ENCODE measurements around the gene PRPF38A.

The PRPF38A gene

DNA sequence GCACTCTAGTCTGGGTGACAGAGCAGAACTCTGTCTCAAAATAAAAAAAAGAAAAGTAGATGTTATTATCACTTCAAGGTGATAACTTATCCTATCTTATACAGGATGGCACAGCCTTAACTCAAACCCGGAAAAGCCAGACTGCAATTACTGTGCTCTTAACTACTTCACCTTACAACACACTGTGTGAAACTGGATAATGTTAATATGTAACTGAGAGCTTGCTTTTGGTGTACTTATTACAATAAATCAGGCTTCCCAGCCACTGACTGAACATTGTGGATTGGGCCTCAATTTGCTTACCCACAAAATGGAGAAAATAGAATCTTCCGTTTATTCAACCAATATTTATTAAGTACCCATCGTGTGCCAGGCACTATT lies 1.6 kb upstream of the PRPF38A start:
- DNase-seq = no peak

DNA sequence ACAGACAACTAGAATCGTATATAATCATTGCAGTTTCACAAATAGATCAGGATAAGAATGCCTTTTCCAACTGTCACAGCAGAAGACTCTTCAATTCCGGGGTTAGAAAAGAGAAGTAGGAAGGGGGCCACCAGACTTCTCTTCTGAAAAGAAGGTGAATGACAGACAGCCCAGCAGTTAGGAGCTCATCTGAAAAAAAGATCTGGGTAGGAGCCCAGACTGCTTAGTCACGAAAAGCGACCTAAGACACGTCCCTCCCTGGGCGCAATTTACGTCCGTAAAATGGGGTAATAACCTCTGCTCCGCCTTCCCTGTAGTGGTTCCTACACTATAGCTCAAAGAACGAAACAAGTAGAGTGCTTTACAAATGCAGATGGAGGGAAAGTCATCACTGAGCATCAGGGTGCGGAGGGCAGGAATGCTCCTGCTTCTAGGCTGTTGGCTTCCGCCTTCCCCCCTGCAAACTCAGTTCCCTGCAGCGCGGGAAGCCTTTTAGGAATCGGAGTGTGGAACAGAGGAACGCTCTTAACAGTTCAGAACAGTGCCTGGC lies 761 bp upstream of the PRPF38A start:
- DNase-seq = peak; percentile 42 to 64

DNA sequence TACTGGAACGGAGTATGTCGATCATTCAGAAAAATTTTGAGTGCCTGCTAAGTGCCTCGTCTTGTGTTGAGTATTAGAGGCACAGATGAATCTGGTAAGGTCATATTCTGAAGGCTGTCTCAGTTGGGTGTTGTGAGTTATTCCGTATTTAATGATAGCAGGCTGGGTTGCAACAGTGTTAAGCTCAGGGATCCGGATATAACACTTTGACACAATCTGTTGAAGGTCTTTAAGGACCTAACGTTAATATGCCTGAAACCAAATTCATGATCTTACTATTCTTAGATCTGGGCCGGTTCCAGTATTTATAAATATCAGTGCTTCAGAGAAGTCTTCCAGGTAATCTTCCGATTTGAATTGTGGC lies 555 bp downstream of the PRPF38A start:
- DNase-seq = no peak

DNA sequence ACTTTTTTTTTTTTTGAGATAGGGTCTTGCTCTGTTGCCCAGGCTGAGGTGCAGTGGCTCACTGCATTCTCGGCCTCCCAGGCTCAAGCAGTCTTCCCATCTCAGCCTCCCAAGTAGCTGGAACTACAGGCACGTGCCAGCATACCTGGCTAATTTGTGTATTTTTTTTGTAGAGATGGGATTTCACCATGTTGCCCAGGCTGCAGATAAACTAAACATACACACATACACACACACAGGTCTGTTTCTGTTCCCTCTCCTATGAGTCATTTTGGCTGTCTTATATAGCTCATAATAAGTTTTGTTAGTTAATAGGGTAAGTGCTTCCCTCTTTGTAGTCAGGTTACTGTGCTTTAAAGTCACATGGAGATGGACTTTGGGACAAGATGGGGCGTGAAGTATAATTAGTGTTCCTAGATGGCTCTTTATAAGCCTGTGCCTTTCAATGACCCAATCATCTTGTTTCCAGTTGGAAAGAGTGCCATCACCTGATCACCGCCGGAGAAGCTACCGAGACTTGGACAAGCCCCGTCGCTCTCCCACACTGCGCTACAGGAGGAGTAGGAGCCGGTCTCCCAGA lies 9.1 kb downstream of the PRPF38A start:
- no peak for DNase-seq

DNA sequence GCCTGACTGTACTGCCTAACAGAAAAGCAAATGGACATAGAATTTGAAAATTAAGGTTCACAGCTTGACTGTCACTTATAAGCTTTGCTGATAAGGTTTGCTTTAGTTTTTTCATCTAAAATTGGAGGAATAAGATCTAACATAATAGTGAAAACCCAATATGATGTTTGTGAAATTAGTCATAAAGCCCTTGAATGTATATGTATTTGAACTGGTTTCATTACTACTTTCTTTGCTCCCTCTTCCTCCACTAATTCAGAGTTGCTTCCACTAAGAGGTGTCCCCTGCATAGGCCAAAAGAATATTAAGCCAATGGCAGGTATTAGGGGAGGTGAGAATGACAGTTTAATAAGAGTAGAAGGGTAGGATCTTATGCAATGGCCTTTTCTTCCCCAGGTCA lies 10.5 kb downstream of the PRPF38A start:
- no peak for DNase-seq

DNA sequence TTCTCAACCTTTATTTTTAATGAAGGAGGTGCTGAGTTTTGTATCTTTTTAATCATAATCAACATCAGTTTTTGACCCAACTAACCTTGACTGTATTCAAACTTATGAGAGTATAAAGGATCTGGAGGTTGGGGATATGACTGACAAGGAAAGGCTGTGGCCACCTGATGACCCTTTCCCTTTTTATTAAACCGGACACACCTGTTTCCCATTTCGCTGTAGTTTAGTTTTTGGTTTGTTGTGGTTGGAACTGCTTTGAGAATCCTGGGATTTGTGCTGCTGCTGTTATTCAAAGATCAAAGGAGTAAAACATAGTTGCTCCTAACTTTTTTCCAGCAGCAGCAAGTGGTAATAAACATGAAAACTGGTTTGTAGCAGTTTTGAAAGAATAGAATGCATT lies 12.4 kb downstream of the PRPF38A start:
- no peak for DNase-seq

DNA sequence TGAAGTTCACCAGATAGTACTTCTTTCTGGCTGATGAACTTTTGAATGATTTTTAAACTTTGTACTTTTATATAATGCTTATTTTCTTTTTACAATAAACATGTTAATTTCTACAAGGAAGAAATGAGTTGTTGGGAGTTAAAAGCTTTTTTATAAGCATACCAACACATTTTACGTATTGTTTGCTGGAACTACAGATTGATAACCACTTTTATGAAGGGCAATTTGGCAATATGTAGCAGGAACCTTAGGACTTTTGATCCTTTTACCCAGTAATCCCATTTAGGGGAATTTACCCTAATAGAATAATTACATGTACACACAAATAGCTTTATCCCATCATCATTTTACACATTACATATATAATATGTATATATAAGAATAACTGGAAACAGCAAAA lies 16.3 kb downstream of the PRPF38A start:
- no peak for DNase-seq

DNA sequence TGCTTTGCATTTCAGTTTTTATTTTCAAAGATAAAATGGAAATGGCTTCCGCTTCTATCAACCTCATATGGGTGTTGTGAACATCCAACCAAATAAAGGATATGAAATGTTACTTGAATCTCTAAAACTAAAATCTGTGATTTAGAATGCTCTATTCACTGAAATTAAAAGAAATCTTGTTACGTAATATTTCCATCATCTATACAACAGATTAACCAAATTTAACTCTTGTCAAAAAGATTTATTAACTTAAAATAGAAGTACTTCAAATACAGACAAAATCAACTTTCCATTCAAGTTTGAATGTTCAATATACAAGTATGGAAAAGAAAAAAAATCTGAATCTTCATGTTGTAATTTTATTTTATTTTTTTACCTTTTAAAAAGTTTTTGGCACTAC lies 18.7 kb downstream of the PRPF38A start:
- no peak for DNase-seq

DNA sequence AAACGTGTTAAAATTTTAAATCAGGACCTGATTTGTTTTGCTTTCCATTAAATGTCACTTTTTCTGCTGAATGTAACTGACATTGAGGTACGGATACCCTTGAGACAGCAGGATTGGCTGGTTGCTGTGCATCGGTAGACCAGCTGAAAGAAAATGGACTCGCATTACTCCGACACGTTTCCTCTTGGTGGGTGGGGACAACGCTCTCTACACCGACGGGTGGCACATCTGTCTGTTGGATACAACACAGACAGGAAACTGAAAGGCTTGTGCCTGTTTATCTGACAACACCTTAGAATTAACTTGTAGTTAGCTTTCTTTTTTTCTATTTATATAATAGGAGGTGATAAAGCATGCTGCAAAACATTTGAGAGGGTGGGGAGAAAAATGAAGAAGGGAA lies 19.4 kb downstream of the PRPF38A start:
- no peak for DNase-seq

DNA sequence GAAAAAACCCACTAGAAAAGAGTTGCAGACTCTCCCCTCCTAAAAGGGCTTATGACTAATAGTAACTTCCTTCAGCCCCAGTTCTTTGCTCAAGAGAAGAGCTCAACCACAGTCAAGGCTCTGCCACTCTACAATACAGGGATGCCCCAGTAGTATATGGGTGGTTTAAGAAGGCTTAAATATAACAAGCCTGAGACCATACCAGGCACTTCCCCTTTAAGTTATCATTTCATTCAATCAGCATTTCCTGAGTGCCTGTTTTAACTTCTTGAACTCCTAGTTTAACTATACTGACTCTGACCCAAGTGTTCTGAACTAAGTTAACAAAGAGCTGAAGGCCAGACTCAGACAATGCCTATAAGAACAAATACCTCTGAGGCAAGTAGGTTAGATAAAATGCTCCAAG lies 19.8 kb downstream of the PRPF38A start:
- DNase-seq = no peak

DNA sequence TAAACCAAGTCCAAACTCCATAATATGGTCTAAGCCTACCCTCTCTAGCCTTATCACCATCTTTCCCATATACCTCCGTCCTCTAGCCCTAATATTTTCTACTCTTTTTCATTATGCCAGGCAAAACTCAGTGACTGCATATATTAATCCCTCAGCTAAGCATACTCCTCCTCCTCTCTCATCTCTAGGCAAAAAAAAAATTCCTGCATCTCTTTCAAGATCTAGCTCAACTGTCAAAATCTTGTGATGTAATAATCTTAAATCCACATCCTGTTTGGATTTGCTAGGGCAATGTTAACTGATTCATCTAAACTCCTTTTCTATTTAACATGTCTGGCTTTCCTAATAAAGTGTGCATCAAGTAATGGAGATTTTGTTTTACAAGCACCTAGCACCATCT lies 20.4 kb downstream of the PRPF38A start:
- no peak for DNase-seq

DNA sequence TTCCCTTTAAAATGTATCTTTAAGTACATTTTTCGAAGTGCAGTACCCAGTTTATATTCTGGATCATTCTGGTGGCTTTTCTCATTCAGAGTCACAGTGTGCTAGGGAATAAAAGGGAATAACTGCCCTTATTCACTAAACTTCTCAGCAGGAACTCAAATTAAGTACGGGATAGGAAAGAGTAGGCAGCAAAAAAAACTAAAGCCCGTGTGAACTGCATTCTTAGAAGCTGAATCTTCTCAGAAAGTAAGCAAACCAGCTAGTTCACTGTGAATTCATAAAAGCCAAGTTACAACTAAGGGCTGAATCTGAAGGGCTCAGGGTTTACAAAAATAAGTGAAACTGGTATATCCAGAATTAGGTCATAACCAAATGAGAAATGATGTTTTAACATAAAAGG lies 22.0 kb downstream of the PRPF38A start:
- no peak for DNase-seq

DNA sequence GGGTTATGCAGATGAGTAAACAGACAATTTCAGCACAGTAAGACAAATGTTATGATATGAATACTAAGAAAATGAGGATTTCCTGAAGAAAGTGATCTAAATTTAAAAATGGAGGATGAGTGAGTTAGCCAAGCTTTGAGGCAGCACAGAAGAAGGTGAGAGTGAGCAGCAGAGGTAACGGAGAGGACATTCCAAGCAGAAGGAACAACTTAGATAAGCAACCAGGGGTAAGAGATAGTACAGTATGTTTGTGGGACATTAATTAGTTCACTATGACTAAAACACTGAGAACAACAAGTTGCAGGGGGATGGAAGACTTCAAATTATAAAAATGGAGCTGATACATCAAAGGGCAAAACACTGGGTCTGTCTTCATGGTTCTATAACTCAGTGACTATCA lies 22.8 kb downstream of the PRPF38A start:
- no peak for DNase-seq

DNA sequence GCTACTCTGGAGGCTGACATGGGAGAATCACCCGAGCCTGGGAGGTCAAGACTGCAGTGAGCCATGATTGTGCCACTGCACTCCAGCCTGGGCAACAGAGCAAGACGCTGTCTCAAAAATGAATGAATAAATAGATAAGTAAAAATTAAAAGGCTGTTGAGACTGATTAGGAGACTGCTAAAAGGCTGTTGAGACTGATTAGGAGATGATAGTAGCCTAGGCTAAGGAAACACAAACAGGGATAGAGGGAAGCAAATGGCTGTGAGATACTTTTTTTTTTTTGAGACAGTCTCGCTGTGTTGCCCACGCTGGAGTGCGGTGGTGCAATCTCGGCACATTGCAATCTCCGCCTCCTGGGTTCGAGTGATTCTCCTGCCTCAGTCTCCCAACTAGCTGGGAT lies 28.4 kb downstream of the PRPF38A start:
- DNase-seq = no peak

DNA sequence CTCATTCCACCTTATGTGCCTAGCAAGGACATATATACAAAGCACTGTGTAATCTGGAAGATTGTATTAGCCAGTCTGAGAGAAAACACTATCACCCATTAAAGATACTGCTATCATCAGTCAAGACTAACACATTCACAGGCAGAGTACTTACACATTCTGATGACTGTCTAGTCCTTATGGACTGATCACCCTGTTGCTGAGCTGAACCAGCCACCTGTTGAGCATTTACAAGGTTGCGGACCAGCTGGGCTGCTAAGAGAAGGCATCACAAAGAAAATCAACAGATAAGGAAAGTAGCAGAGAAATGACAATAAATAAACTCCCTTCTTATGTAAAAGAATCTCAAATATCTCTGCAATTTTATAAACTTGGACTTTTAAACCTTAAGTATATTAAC lies 30.8 kb downstream of the PRPF38A start:
- DNase-seq = no peak

DNA sequence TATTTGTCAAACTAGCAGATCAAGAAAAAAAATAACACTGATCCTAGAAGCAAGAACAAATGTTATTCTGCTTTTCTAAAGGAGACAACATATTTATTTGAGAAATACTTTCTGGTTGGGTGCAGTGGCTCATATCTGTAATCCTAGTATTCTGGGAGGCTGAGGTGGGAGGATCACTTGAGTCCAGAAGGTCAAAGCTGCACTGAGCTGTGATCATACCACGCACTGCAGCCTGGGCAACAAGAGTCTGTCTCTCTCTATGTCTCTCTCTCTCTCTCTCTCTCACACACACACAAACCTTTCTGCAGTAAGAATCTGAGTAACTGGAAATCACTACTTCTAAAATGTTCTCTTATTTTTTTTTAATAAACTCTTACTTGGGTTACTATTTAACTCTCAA lies 31.2 kb downstream of the PRPF38A start:
- no peak for DNase-seq

DNA sequence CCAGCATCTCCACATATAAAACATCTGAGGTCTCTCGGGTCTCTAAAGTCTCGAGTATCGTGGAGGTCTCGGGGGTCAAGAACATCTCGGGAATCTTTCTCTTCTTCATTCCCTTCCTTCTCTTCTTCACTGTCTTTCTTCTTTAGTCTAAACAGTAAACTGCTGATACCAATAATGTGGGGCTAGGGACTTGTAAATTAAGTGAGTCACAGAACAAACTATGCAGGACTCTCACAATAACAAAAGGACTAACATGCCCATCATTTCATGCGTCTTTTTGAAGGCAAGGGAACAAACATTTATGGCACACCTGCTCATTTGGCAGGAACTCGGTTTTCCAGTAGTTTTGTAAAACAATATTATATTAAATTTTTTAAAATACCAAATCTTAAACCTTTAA lies 32.4 kb downstream of the PRPF38A start:
- DNase-seq = no peak

DNA sequence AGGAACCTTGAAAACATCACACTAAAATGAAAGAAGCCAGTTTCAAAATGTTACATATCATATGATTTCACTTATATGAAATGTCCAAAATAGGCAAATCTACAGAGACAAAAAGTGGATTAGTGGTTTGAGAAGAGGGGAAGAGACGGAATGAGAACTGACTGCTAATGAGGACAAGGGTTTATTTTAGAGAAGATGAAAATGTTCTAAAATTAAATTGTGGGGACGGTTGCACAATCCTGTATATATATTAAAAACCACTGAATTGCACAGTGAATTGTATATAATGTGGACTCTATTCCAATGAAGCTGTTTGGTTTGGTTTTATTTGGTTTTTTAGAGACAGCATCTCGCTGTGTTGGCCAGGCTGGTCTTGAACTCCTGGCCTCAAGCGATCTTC lies 35.6 kb downstream of the PRPF38A start:
- no peak for DNase-seq

DNA sequence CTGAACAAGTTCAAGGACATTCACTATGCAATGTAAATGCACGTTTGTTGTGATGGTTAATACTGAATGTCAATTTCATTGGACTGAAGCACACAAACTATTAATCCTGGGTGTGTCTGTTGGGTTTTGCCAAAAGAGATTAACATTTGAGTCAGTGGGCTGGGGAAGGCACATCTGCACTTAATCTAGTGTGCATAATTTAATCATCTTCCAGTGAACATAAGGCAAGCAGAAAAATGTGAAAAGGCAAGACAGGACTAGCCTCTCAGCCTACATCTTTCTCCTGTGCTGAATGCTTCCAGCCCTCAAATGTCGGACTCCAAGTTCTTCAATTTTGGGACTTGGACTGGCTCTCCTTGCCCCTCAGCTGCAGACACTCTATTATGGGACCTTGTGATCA lies 40.1 kb downstream of the PRPF38A start:
- no peak for DNase-seq

DNA sequence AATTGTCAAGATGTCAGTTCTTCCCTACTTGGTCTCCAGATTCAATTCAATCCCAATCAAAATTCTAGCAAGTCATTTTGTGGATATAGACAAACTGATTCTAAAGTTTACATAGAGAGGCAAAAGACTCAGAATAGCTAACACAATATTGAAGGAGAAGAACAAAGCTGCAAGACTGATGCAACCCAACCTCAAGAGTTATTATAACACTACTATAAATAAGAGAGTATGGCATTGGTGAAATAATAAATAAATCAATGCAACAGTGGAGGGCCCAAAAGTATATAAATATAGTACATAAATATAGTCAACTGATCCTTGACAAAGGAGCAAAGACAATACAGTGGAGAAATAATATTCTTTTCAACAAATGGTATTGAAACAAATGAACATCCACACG lies 49.7 kb downstream of the PRPF38A start:
- no peak for DNase-seq

DNA sequence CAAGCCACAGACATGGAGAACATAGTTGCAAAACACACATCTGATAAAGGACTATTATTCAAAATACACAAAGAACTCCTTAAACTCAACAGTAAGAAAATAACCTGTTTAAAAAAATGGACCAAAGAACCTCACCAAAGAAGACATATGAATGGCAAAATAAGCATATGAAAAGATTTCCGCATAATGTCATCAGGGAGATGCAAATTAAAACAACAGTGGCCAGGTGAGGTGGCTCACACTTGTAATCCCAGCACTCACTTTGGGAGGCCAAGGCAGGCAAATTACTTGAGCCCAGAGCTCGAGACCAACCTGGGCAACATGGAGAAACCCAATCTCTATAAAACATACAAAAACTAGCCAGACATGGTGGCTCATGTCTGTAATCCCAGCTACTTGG lies 50.4 kb downstream of the PRPF38A start:
- DNase-seq = no peak

DNA sequence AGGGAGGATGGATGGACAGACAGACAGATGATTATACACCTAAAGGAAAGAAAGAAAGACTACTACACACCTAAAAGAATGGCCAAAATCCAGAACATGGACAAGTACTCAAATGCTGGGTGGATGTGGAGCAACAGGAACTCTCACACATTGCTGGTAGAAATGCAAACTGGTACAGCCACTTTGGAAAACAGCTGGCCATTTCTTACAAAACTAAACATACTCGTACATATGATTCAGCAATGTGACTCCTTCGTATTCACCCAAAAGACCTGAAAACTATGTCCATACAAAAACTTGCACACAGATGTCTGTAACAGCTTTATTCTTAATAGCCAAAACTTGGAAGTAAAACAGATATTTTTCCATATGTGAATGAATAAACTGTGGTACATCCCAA lies 51.3 kb downstream of the PRPF38A start:
- DNase-seq = no peak

DNA sequence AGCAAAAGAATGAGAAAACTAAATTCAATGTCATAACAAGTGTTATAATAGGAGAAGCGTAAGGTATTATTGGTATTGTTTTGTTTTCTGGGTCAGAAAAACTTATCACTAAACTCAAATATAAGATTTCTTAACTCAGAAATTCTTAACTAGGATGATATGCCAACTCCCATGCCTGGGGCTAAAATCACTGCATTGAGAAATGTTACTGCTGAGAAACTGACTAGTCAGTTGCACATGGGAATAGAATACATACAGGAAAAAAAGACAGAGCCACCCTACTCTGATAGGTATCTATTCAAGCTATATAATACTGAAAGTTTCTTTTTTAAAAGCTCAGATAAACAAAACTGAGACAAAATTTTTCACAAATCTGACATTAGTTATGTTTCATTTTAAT lies 56.3 kb downstream of the PRPF38A start:
- DNase-seq = no peak

DNA sequence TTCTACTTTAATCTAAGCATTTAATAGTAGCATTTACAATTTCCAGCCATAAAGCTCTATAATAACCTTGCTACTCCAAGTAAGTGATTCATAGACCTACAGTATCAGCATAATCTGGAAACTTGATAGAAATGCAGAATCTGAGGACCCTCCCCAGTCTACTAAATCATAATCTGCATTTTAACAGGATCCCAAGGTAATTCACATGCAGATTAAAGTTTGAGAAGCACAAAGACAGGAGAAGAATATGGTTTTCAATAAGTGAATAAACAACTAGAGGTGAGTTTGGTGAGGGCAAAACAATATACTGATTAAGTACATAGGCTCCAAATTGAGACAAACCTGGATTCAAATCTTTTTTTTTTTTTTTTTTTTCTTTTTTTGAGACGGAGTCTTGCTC lies 57.4 kb downstream of the PRPF38A start:
- no peak for DNase-seq

DNA sequence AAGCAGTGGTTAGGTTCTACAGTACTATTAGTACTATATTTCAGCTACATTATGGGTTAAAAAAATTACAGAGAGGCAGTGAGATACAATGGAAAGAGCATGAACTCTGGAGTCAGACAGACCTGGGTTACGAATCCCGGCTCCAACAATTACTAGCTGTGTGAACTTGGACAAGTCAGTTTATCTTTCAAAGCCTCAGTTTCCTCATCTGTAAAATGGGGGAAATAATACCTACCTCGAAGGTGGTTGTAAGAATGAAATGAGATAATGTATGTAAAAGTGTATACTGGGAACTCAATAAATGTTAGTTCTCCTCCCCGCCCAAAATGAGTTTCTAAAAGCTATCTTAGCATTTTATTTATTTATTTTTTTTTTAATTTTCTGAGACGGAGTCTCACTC lies 59.5 kb downstream of the PRPF38A start:
- DNase-seq = no peak

DNA sequence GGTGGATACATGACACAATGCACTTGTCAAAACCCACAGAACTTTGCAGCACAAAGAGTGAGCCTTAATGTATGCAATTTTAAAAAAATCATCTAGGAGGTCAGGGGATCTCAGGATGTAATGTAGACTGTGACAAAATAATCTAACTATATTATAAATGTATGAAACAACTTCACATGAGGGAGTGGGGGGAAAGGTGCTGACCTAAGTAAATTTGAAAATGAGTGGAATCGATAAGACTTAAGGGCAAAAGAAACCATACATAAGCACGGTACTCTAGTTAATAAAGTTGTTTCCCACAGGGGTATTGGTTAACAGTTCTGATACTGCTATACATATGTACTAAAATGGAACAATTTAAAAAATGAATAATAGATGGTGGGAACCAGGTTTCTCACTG lies 64.7 kb downstream of the PRPF38A start:
- DNase-seq = no peak

Measured in NCI-H2081 (cell line).